CD4-positive, alpha-beta T cell treated with Interleukin-6 for 4 hours (primary cell): ENCODE data around the gene CLEC4G.
"Not testable (repeated sequence)": the region's sequence is repeated elsewhere in the genome, so short reads cannot be mapped to it uniquely, and the experiment has no call there.

Source experiments
- DNase-seq: peaks from one replicate; pipeline ENCODE4 v3.0.0-alpha.2; 2020; ENCODE audit warnings: mixed read lengths

CLEC4G gene

GRCh38 chr19:7732045-7732444 is at the start of gene CLEC4G:
TSS of gene CLEC4G (minus strand) at chr19:7732110. CDS start at chr19:7732102, 8 bp downstream.
- no peak for DNase-seq

GRCh38 chr19:7781157-7781556 is 49.2 kb upstream of the CLEC4G start:
- no peak for DNase-seq

DNA sequence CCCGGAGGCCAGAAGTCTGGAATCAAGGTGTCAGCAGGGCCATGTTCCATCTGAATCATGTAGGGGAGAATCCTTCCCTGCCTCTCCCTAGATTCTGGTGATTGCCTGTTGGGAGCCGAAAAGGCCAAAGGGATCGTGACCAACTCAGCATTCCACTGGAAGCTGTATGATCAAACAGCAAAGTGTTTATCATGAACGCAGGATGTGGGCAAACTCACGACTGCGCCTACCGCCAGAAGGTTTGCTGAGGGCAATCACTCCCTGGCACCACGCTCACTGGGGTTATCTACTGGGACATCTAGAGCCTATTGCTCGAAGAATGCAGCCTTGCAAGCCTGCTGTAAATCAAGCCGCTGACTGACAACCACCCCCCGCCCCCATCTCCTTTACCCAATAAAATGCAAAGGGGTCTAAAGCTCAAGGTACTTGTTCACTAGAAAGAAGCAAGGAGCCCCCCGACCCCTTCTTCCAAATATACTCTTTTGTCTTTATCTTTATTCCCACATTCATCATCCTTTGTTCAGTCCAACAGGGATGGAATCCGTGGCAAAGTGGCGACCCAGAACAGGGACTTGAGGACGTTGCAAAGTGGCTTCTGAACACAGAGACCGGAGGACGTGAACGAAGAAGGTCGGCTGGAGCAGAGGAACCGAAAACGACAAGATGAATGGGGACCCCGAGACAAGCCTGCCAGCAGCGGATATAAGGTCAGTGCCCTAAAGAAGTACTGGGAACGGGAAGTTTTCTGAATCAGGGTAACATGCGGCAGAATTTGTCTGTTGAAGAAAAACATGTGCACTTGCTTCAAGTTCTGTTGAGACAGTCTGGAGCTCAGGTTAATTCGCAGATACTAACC is 47.9 kb upstream of the CLEC4G start:
- DNase-seq: no peak

DNA sequence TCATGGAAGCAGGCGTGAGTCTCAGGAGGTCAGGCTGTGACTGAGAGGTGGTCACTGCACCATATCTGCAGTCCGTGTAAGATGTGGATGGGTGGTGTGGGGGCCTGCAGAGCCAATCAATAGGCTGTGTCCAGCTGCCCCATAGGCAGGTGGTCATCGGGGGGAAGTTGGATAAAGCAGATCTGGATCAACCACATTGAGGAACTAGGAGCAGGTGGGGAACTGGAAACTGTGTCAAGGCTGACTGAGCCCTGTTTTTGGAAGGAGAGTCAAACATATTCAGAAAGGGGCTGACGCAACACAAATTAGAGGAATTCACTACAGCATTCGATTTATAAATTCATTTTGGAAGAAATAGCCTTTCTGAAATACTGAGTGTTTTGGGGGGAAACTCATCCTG is 46.2 kb upstream of the CLEC4G start:
- no peak for DNase-seq

GRCh38 chr19:7775761-7776160 is 43.9 kb upstream of the CLEC4G start:
- no peak for DNase-seq

- DNase-seq: no peak
Observed at GRCh38 chr19:7773841-7774240, 41.9 kb upstream of the CLEC4G start.

DNA sequence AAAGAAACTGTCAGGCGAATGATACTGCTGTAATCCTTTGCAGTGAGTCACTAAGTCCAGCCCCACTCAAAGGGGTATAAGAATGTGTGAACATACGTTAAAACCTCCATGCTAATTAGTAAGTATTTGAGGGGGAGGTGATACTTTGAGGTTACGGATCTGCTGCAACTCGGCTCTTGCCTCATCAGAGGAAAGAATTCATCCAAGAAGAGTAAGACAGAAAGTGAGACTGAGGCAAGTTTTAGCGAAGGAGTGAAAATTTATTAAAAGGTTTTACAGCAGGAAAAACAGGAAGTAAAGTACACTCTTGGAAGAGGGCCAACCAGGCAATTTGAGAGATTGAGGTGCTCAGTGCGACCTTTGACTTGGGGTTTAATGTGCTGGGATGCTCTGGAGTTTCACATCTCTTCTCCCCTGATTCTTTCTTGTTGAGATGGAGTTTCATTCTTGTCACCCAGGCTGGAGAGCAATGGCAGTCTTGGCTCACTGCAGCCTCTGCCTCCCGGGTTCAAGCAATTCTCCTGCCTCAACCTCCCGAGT is 40.9 kb upstream of the CLEC4G start:
- peak; percentile 19 for DNase-seq

DNA sequence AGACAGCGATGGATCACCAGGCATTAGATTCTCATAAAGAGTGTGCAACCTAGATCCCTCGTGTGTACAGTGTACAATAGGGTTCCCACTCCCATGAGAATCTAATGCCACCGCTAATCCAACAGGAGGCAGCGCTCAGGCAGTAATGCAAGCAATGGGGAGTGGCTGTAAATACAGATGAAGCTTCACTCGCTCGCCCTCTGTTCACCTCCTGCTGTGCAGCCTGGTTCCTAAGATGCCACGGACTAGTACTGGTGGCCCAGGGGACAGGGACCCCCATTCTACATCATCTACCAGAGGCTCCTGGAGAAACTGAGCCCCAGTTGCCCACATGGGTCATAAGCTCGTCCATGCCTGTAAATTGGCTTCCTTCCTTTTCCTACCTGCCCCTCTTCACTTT is 39.2 kb upstream of the CLEC4G start:
- DNase-seq: no peak

- DNase-seq: no peak
Observed at GRCh38 chr19:7769171-7769570, 37.3 kb upstream of the CLEC4G start.

- no peak for DNase-seq
Observed at GRCh38 chr19:7767487-7767886, 35.6 kb upstream of the CLEC4G start.

GRCh38 chr19:7766535-7766934 is 34.6 kb upstream of the CLEC4G start:
- no peak for DNase-seq

- not testable (repeated sequence) for DNase-seq
Observed at GRCh38 chr19:7765043-7765442, 33.1 kb upstream of the CLEC4G start.

- not testable (repeated sequence) for DNase-seq
Observed at GRCh38 chr19:7764157-7764556, 32.2 kb upstream of the CLEC4G start.

GRCh38 chr19:7763696-7764095 is 31.8 kb upstream of the CLEC4G start:
- DNase-seq: no peak

DNA sequence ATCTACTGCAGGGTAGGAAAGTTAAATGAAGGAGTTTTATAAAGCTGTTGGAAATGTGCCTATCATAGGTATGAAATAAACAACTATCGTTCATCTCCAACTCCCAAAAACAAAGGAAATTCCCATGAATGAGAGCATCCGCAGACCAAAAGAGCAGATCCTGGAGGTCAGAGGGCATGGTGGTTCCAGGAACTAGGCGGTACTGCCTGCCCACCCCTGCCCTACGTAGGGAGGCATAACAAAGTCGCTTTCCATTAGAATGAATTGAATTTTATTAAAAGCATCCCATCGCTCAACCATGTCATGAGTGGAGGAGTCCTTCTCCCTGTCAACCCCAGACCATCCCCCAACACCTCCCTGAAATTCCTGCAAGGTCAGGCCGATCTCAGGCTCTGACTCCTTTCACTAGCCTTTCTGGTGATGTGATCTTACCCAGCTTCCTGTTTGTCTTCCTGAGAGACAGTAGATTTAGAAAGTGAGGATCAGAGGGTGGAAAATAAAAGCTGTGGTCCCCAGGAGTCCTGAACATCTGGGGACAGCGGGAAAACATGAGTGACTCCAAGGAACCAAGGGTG is 30.9 kb upstream of the CLEC4G start, which contains the start of gene CLEC4M:
Gene CLEC4M (plus strand): TSS at position 525 of the 575 bp plus-strand sequence. CDS start 24 bp downstream, at position 549.
- no peak for DNase-seq

GRCh38 chr19:7759156-7759555 is 27.2 kb upstream of the CLEC4G start:
- DNase-seq: no peak

DNA sequence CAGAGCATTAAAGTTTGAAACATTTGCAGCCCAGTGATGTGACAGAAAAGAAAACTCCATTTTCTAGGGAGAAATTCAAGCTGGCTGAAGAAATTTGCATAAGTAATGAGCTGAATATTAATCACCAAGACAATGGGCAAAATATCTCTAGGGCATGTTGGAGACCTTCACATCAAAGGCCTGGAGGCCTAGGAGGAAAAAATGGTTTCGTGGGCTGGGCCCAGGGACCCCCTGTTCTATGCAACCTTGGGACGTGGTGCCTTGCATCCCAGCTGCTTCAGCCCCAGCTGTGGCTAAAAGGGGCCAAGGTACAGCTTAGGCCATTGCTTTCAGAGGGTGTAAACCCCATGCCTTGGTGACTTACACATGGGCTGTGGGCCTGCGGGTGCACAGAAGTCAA is 25.4 kb upstream of the CLEC4G start:
- no peak for DNase-seq

DNA sequence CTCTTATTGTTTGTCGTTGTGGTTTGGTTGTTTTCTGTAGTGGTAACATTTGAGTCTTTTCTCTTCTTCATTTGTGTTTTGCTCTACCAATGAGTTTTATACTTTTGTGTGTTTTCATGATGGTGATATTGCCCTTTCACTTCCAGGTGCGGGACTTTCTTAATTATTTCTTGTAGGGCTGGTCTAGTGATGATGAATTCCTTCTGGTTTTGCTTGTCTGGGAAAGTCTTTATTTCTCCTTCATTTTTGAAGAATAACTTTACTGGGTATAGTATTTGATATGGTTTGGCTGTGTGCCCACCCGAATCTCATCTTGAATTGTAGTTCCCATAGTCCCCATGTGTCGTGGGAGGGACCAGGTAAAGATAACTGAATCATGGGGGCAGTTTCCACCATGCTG is 24.3 kb upstream of the CLEC4G start:
- no peak for DNase-seq

- peak; percentile 25 for DNase-seq
Observed at GRCh38 chr19:7751157-7751783, 19.4 kb upstream of the CLEC4G start.

DNA sequence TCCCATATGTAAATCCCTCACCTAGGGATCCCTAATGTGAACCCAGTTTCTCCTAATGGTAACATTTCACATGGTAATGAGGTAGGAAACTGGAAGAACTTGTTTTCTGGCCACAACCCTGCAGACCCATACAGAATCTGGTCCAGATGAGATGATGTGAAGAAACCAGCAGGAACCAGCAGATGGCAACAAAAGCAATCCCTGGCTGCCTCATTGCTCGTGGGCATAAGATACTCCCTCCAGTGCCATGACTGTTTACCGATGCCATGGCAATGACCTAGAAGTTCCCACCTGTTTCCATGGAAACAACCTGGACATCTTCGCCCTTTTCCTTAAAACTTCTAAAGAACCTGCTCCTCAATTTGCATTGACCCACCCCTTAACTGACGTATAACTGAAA is 16.8 kb upstream of the CLEC4G start:
- DNase-seq: no peak

GRCh38 chr19:7748171-7748570 is 16.3 kb upstream of the CLEC4G start:
- no peak for DNase-seq

GRCh38 chr19:7746903-7747884 is 15.3 kb upstream of the CLEC4G start, which contains the start of gene CD209:
TSS of gene CD209 (minus strand) at chr19:7747534. CDS start at chr19:7747511, 23 bp downstream.
- DNase-seq: no peak
